Activated CD4-positive, alpha-beta T cell treated with anti-CD3 and anti-CD28 coated beads, Interleukin-2, amount 50 U/mL, for 16 hours (primary cell): ENCODE data around the gene XRN1.
"Not testable (repeated sequence)": the region's sequence is repeated elsewhere in the genome, so short reads cannot be mapped to it uniquely, and the experiment has no call there.

Source experiments
- DNase-seq: peaks from one replicate; pipeline ENCODE4 v3.0.0-alpha.2; 2020

The XRN1 gene

GRCh38 chr3:142319094-142319493 is 128.7 kb downstream of the XRN1 start:
- DNase-seq, result no peak

- DNase-seq, result no peak
Measured at GRCh38 chr3:142318331-142318730, 129.5 kb downstream of the XRN1 start.

GRCh38 chr3:142315978-142316388 is 131.9 kb downstream of the XRN1 start:
- DNase-seq, result not testable (repeated sequence)

GRCh38 chr3:142315083-142315482 is 132.8 kb downstream of the XRN1 start:
- DNase-seq, result no peak

- DNase-seq, result no peak
Measured at GRCh38 chr3:142310439-142310838, 137.4 kb downstream of the XRN1 start.

- not testable (repeated sequence) for DNase-seq
Measured at GRCh38 chr3:142302847-142303246, 145.0 kb downstream of the XRN1 start.

GRCh38 chr3:142298626-142299025 is 149.2 kb downstream of the XRN1 start:
- DNase-seq, result no peak

GRCh38 chr3:142296507-142296906 is 151.3 kb downstream of the XRN1 start:
- no peak for DNase-seq

- no peak for DNase-seq
Measured at GRCh38 chr3:142287866-142288638, 159.8 kb downstream of the XRN1 start.

GRCh38 chr3:142285083-142285517 is 162.7 kb downstream of the XRN1 start:
- DNase-seq, result no peak

GRCh38 chr3:142282503-142282902 is 165.3 kb downstream of the XRN1 start:
- DNase-seq, result peak; percentile 23

GRCh38 chr3:142281474-142281873 is 166.4 kb downstream of the XRN1 start:
- DNase-seq, result no peak

GRCh38 chr3:142279965-142280590 is 167.8 kb downstream of the XRN1 start:
- DNase-seq, result peak; percentile 76

GRCh38 chr3:142278451-142278850 is 169.4 kb downstream of the XRN1 start:
- no peak for DNase-seq

- no peak for DNase-seq
Measured at GRCh38 chr3:142276781-142277180, 171.1 kb downstream of the XRN1 start.

- no peak for DNase-seq
Measured at GRCh38 chr3:142275856-142276255, 172.0 kb downstream of the XRN1 start.

- DNase-seq, result no peak
Measured at GRCh38 chr3:142274908-142275307, 172.9 kb downstream of the XRN1 start.

GRCh38 chr3:142273501-142273900 is 174.3 kb downstream of the XRN1 start:
- no peak for DNase-seq

GRCh38 chr3:142272200-142272891 is 175.5 kb downstream of the XRN1 start:
- DNase-seq, result no peak

GRCh38 chr3:142270407-142270806 is 177.4 kb downstream of the XRN1 start:
- peak; percentile 71 for DNase-seq

- DNase-seq, result peak; percentile 21
Measured at GRCh38 chr3:142269767-142270166, 178.1 kb downstream of the XRN1 start.

- DNase-seq, result no peak
Measured at GRCh38 chr3:142268426-142268825, 179.4 kb downstream of the XRN1 start.

- no peak for DNase-seq
Measured at GRCh38 chr3:142267269-142267668, 180.6 kb downstream of the XRN1 start.

- DNase-seq, result no peak
Measured at GRCh38 chr3:142263112-142263511, 184.7 kb downstream of the XRN1 start.
